Breast epithelium (tissue), 3 donors: ENCODE data around the gene LPAR1.

Source experiments
- POLR2A ChIP-seq: fragments of 450-650 bp; IDR thresholded peaks from one replicate; pipeline ENCODE4 v1.6.1; 2016; ENCODE audit warnings: antibody characterized with exemption, mild to moderate bottlenecking, moderate library complexity
- TF ChIP-seq, protein P1 (sequence below), 3 donors: fragments of 450-650 bp; IDR thresholded peaks; one replicate each; pipeline ENCODE4 v1.5.1; 2016 to 2017; ENCODE audit warnings: antibody characterized with exemption in 3 of 3, mild to moderate bottlenecking in 3 of 3, moderate library complexity in 3 of 3

DNA sequence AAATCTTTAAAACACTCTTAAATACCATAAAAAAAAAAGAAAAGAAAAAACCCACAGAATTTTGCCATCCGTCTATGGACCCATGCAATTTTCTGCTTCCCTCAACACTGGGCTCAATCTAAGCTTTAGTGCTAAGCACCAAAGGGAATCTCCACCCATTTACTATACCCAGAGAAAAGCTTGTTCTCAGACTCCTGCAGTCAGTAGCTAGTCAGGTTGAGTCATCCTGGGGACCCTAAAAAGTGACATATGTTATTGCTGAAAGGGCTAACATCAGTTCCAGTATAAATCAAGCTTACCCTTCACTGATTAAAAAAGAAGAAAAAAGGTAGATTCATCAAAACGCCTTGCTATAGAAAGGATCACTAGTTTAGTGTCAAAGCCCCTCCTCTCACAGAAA, 192.1 kb downstream of the LPAR1 start:
- no peak for TF ChIP-seq POLR2A
- TF ChIP-seq, protein P1, sequence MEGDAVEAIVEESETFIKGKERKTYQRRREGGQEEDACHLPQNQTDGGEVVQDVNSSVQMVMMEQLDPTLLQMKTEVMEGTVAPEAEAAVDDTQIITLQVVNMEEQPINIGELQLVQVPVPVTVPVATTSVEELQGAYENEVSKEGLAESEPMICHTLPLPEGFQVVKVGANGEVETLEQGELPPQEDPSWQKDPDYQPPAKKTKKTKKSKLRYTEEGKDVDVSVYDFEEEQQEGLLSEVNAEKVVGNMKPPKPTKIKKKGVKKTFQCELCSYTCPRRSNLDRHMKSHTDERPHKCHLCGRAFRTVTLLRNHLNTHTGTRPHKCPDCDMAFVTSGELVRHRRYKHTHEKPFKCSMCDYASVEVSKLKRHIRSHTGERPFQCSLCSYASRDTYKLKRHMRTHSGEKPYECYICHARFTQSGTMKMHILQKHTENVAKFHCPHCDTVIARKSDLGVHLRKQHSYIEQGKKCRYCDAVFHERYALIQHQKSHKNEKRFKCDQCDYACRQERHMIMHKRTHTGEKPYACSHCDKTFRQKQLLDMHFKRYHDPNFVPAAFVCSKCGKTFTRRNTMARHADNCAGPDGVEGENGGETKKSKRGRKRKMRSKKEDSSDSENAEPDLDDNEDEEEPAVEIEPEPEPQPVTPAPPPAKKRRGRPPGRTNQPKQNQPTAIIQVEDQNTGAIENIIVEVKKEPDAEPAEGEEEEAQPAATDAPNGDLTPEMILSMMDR (IDR thresholded peaks at IDR 0.05): no peak
